Osteoblast (primary cell): ENCODE results near the gene EMX1. TPM values are rescaled to one million over a fixed set of nuclear protein-coding genes. Genes with fewer than 3 reads are reported as not detected.

Experiments used
- DNase-seq: peaks from one replicate; pipeline ENCODE4 v3.0.0; 2011; ENCODE audit warnings: low spot score, mixed read lengths; ENCODE audit not compliant: insufficient read length; ENCODE audit errors: missing footprints
- H2AFZ ChIP-seq: 2 replicates; pipeline ENCODE4 v1.6.0; 2011; ENCODE audit warnings: mild to moderate bottlenecking, low read length
- H3K27ac ChIP-seq: 2 replicates; pipeline ENCODE4 v1.5.1; 2011; ENCODE audit warnings: mild to moderate bottlenecking, low read depth, low read length, moderate library complexity
- H3K27me3 ChIP-seq: 2 replicates; pipeline ENCODE4 v1.6.0; 2012; ENCODE audit warnings: mild to moderate bottlenecking, control low read depth, inconsistent platforms, low read length, moderate library complexity; ENCODE audit not compliant: insufficient read depth
- H3K36me3 ChIP-seq: 2 replicates; pipeline ENCODE4 v1.5.1; 2011; ENCODE audit warnings: mild to moderate bottlenecking, low read length, control low read depth, moderate library complexity; ENCODE audit not compliant: insufficient read depth
- H3K4me1 ChIP-seq: 2 replicates; pipeline ENCODE4 v1.5.1; 2011; ENCODE audit warnings: mild to moderate bottlenecking, low read length, control low read depth, moderate library complexity; ENCODE audit not compliant: insufficient read depth
- H3K4me2 ChIP-seq: 2 replicates; pipeline ENCODE4 v1.6.0; 2011; ENCODE audit warnings: mild to moderate bottlenecking, low read length; ENCODE audit not compliant: insufficient read depth
- H3K4me3 ChIP-seq: fragments of 200-600 bp; sonication (generic); 3 replicates; pipeline ENCODE4 v1.5.1; 2012; ENCODE audit warnings: mild to moderate bottlenecking, low read length, inconsistent platforms; ENCODE audit not compliant: insufficient read depth
- H3K79me2 ChIP-seq: 2 replicates; pipeline ENCODE4 v1.6.0; 2012; ENCODE audit warnings: mild to moderate bottlenecking, low read length, control low read depth, inconsistent platforms; ENCODE audit not compliant: insufficient read depth
- H3K9me3 ChIP-seq: 2 replicates; pipeline ENCODE4 v1.5.1; 2011; ENCODE audit warnings: low read depth, low read length, control low read depth
- H4K20me1 ChIP-seq: 2 replicates; pipeline ENCODE4 v1.6.0; 2012; ENCODE audit warnings: mild to moderate bottlenecking, low read length, control low read depth; ENCODE audit not compliant: insufficient read depth
- total RNA-seq: library from RNA; depleted of rRNA; stranded (reverse); fragments of >200 nt; gene quantifications from 2 replicates; pipeline ENCODE4 v1.2.3, GENCODE V29; 2012
- TF ChIP-seq, protein P1 (sequence below): IDR thresholded peaks from 2 replicates; pipeline ENCODE4 v1.5.1; 2011; ENCODE audit warnings: mild to moderate bottlenecking, low read depth, low read length, moderate library complexity; ENCODE audit errors: extremely low read depth

EMX1 gene
- total RNA-seq, 1 donor: not detected

- TF ChIP-seq, protein P1, sequence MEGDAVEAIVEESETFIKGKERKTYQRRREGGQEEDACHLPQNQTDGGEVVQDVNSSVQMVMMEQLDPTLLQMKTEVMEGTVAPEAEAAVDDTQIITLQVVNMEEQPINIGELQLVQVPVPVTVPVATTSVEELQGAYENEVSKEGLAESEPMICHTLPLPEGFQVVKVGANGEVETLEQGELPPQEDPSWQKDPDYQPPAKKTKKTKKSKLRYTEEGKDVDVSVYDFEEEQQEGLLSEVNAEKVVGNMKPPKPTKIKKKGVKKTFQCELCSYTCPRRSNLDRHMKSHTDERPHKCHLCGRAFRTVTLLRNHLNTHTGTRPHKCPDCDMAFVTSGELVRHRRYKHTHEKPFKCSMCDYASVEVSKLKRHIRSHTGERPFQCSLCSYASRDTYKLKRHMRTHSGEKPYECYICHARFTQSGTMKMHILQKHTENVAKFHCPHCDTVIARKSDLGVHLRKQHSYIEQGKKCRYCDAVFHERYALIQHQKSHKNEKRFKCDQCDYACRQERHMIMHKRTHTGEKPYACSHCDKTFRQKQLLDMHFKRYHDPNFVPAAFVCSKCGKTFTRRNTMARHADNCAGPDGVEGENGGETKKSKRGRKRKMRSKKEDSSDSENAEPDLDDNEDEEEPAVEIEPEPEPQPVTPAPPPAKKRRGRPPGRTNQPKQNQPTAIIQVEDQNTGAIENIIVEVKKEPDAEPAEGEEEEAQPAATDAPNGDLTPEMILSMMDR: no peak
- no peaks in the 10 kb centered on the region for H3K9me3 ChIP-seq
- DNase-seq: no peak
- no peaks in the 10 kb centered on the region for H3K27me3 ChIP-seq
- H3K4me2 ChIP-seq: no peak overlapping the region
- no peak overlapping the region for H3K27ac ChIP-seq
- H2AFZ ChIP-seq: no peak overlapping the region
- H3K4me3 ChIP-seq: no peak overlapping the region
- no peaks in the 10 kb centered on the region for H3K4me1 ChIP-seq
- H3K36me3 ChIP-seq: no peaks in the 10 kb centered on the region
- no peaks in the 10 kb centered on the region for H4K20me1 ChIP-seq
- H3K79me2 ChIP-seq: no peaks in the 10 kb centered on the region
These were observed 47.7 kb downstream of the EMX1 start for GRCh38 chr2:72965016-72965415.

DNA sequence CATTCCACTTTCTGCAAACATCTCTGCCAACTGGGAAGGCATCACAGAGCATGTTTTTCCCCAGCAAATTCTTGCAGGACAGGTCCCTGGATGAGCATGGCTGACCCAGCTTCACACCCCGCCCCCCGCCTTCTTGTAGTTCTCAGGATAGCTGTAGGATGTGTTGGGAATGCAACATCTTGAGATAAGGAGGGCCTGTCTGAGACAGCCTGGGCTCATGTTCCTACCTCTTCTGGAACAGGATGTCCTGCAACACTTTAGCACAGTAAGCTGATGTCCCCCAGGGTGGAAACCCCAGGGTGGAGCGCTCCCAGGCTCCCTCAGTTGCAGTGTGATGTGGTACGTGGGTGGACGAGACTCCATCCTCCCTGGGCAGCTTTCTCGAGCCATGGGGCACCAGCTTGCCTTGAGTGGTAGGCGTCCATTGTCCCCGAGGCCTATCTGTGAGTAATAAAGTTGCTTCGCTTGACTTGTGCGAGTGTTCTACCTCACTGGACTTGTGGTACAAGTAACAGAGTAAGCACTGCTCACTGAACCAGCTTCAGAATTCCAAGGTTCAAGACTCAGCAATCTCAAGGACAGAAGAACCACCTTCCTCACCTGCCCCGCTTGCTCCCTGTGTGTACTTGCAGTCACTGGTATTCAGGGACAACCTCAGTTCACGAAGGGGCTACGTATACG is 48.6 kb downstream of the EMX1 start:
- Histone ChIP-seq H3K27ac (no peak overlapping the region), H3K79me2 (no peaks in the 10 kb centered on the region), H3K4me2 (no peak overlapping the region), H3K27me3 (no peaks in the 10 kb centered on the region), H3K36me3 (no peaks in the 10 kb centered on the region), H3K4me1 (no peaks in the 10 kb centered on the region), H2AFZ (no peak overlapping the region), H4K20me1 (no peaks in the 10 kb centered on the region), H3K4me3 (no peak overlapping the region), H3K9me3 (no peaks in the 10 kb centered on the region)
- DNase-seq: no peak
- TF ChIP-seq, protein P1: no peak

GRCh38 chr2:72968286-72968685 is 51.0 kb downstream of the EMX1 start:
- Histone ChIP-seq H3K4me2 (no peak overlapping the region), H3K79me2 (no peaks in the 10 kb centered on the region), H3K27ac (no peak overlapping the region), H3K27me3 (no peaks in the 10 kb centered on the region), H3K36me3 (no peaks in the 10 kb centered on the region), H3K4me3 (no peak overlapping the region), H3K4me1 (no peaks in the 10 kb centered on the region), H2AFZ (no peak overlapping the region), H3K9me3 (no peaks in the 10 kb centered on the region), H4K20me1 (peaks cover 3% of the 10 kb centered on the region)
- TF ChIP-seq, protein P1: no peak
- DNase-seq: peak; percentile 65

- H3K36me3 ChIP-seq: no peaks in the 10 kb centered on the region
- H3K27me3 ChIP-seq: no peaks in the 10 kb centered on the region
- H3K27ac ChIP-seq: no peak overlapping the region
- peaks cover 5% of the 10 kb centered on the region for H4K20me1 ChIP-seq
- H3K4me2 ChIP-seq: no peak overlapping the region
- TF ChIP-seq, protein P1: no peak
- DNase-seq: peak; percentile 30
- no peak overlapping the region for H3K4me3 ChIP-seq
- H3K79me2 ChIP-seq: no peaks in the 10 kb centered on the region
- H2AFZ ChIP-seq: no peak overlapping the region
- no peaks in the 10 kb centered on the region for H3K9me3 ChIP-seq
- H3K4me1 ChIP-seq: no peaks in the 10 kb centered on the region
These were observed 52.4 kb downstream of the EMX1 start for GRCh38 chr2:72969706-72970105.
